GM12878 (cell line): ENCODE results near the gene SOX11. TPM values are rescaled to one million over a fixed set of nuclear protein-coding genes. Genes with fewer than 3 reads are reported as not detected.

Source experiments
- ATAC-seq: fragments of 200-7000 bp; cut with Tn5 transposase; 3 replicates; pipeline ENCODE4 v1.9.1; 2020; ENCODE audit warnings: mild to moderate bottlenecking, moderate library complexity
- BruUV-seq: library from RNA; stranded (reverse); fragments of 400-500 nt; replicated peaks from 2 replicates; lab custom pipeline; 2021; lab: Mats Ljungman, UMichigan
- CTCF ChIA-PET: fragments of 300-600 bp; sonication (Branson Sonifier 250); formaldehyde crosslinking; extraction: SDS; loops from one replicate; lab custom pipeline; 2021; ENCODE audit warnings: inconsistent platforms; lab: Yijun Ruan, JAX
- POLR2A ChIA-PET: fragments of 350-600 bp; formaldehyde crosslinking; extraction: SDS; loops from one replicate; lab custom pipeline; 2021; ENCODE audit warnings: inconsistent platforms; lab: Charles Lee
- RAD21 ChIA-PET: fragments of 300-600 bp; sonication (Branson Sonifier 250); formaldehyde crosslinking; loops from one replicate; lab custom pipeline; 2023; ENCODE audit warnings: antibody characterized with exemption; ENCODE audit not compliant: unreplicated experiment; lab: Charles Lee
- SMC1A ChIA-PET: fragments of 300-600 bp; sonication (Branson Sonifier 250); formaldehyde crosslinking; loops from one replicate; lab custom pipeline; 2023; ENCODE audit not compliant: unreplicated experiment, uncharacterized antibody; lab: Charles Lee
- DNase-seq: peaks from one replicate; pipeline ENCODE4 v3.0.0-alpha.2; 2011; ENCODE audit warnings: low read depth, low spot score
- FAIRE-seq: peaks from 3 replicates; lab custom pipeline; 2011; peaks lifted over from hg19 to GRCh38; lab: Jason Lieb, UNC
- H2AFZ ChIP-seq: 2 replicates; pipeline ENCODE4 v1.6.0; 2011; ENCODE audit warnings: low read depth, low read length, control low read depth; ENCODE audit not compliant: control insufficient read depth
- H3K27ac ChIP-seq: 2 replicates; pipeline ENCODE4 v1.5.1; 2011; ENCODE audit warnings: control low read depth; ENCODE audit not compliant: control insufficient read depth, insufficient read depth
- H3K27me3 ChIP-seq, 2 experiments: replicated peaks in 1 of 2; 2 replicates each; pipeline versions ENCODE4 v1.6.0 to v1.6.1; 2011; ENCODE audit warnings: low read length in 1 of 2; ENCODE audit not compliant: control insufficient read depth in 2 of 2, insufficient read depth in 2 of 2
- H3K36me3 ChIP-seq, 2 experiments: 2 replicates each; pipeline ENCODE4 v1.5.1; 2011; ENCODE audit warnings: low read length in 1 of 2; ENCODE audit not compliant: control insufficient read depth in 2 of 2, insufficient read depth in 2 of 2
- H3K4me1 ChIP-seq: 2 replicates; pipeline ENCODE4 v1.6.1; 2011; ENCODE audit warnings: mild to moderate bottlenecking, low read length, moderate library complexity, mixed read lengths; ENCODE audit not compliant: control insufficient read depth, insufficient read depth
- H3K4me2 ChIP-seq: 2 replicates; pipeline ENCODE4 v1.6.0; 2011; ENCODE audit warnings: control low read depth; ENCODE audit not compliant: control insufficient read depth, insufficient read depth
- H3K4me3 ChIP-seq: fragments of 200-600 bp; sonication (generic); 2 replicates; pipeline ENCODE4 v1.5.1; 2016
- H3K79me2 ChIP-seq: 2 replicates; pipeline ENCODE4 v1.6.0; 2011; ENCODE audit warnings: low read length; ENCODE audit not compliant: control insufficient read depth, insufficient read depth
- H3K9ac ChIP-seq: 2 replicates; pipeline ENCODE4 v1.8.0; 2011; ENCODE audit warnings: low read length, control low read depth, mixed read lengths; ENCODE audit not compliant: control insufficient read depth, insufficient read depth
- H3K9me3 ChIP-seq: replicated peaks from 3 replicates; pipeline ENCODE4 v1.5.1; 2011; ENCODE audit warnings: mild to moderate bottlenecking, low read length; ENCODE audit not compliant: control insufficient read depth, insufficient read depth
- H4K20me1 ChIP-seq: 2 replicates; pipeline ENCODE4 v1.6.0; 2011; ENCODE audit not compliant: control insufficient read depth, insufficient read depth
- CHD4 ChIP-seq: fragments of 200-600 bp; sonication (generic); IDR thresholded peaks from 2 replicates; pipeline ENCODE4 v1.6.1; 2016; ENCODE audit warnings: mild to moderate bottlenecking
- NBN ChIP-seq: fragments of 450-650 bp; IDR thresholded peaks from 2 replicates; pipeline ENCODE4 v1.6.1; 2016
- NRF1 ChIP-seq: conservative IDR thresholded peaks from 2 replicates; pipeline ENCODE4 v1.6.1; 2011; ENCODE audit warnings: mild to moderate bottlenecking, low read depth, low read length, improper control_type of control experiment
- PML ChIP-seq: IDR thresholded peaks from 2 replicates; pipeline ENCODE4 v1.6.1; 2012; ENCODE audit warnings: low read length, inconsistent platforms
- POLR2AphosphoS5 ChIP-seq: IDR thresholded peaks from 2 replicates; pipeline ENCODE4 v1.6.1; 2011; ENCODE audit warnings: mild to moderate bottlenecking, low read length, inconsistent platforms
- STAT3 ChIP-seq: IDR thresholded peaks from 2 replicates; pipeline ENCODE4 v1.6.1; 2011; ENCODE audit warnings: low read depth, low read length, improper control_type of control experiment
- YY1 ChIP-seq: IDR thresholded peaks from 2 replicates; pipeline ENCODE4 v1.6.1; 2011; ENCODE audit warnings: low read depth, mild to moderate bottlenecking, low read length
- ZBED1 ChIP-seq: IDR thresholded peaks from 2 replicates; pipeline ENCODE4 v1.6.1; 2016; ENCODE audit warnings: borderline replicate concordance
- ZNF217 ChIP-seq: fragments of 450-650 bp; IDR thresholded peaks from 2 replicates; pipeline ENCODE4 v1.6.1; 2017; ENCODE audit warnings: antibody characterized with exemption, mild to moderate bottlenecking
- WGBS: methylation state at CpG from one replicate; pipeline ENCODE4 v1.1.6; 2016; ENCODE audit warnings: low lambda C conversion rate; ENCODE audit not compliant: insufficient replicate concordance, insufficient coverage; ENCODE audit errors: missing lambda C conversion rate; 5-methylcytosine and 5-hydroxymethylcytosine counted together
- in situ Hi-C: fragments of 300-500 bp; cut with MboI; formaldehyde crosslinking; loops from 9 replicates; pipeline ENCODE4 v1.14.3; 2018; ENCODE audit warnings: mixed read lengths
- intact Hi-C: fragments of 100-400 bp; cut with micrococcal nuclease; formaldehyde crosslinking; loops from one replicate; pipeline ENCODE4 v1.14.2; 2022; ENCODE audit not compliant: unreplicated experiment
- polyA plus RNA-seq, 11 experiments: library from polyadenylated mRNA; depleted of rRNA in 4 of 11; unstranded in 6 of 11; stranded (reverse) in 5 of 11; fragments of >200 nt; fragmentation: Nextera tagmentation in 4 of 11; fragmentation: Illumina TruSeq in 1 of 11; extraction: Ambion mirVana in 4 of 11; extraction: Trizol in 1 of 11; gene quantifications; 1 replicate in 1 of 11; 2 replicates in 10 of 11; pipeline versions ENCODE4 v1.2.1 to v1.2.3, GENCODE V29; 2011 to 2016; ENCODE audit warnings: inconsistent platforms in 2 of 11, missing spikeins in 2 of 11, low read depth in 1 of 11
- total RNA-seq, 4 experiments: library from RNA; depleted of rRNA in 3 of 4; stranded (reverse); fragments of >200 nt in 3 of 4; fragmentation: Illumina TruSeq in 1 of 4; extraction: Trizol in 1 of 4; gene quantifications; 2 replicates each; pipeline versions ENCODE4 v1.2.1 to v1.2.3, GENCODE V29; 2013 to 2021
- TF ChIP-seq, protein P1 (sequence below): IDR thresholded peaks from 2 replicates; pipeline ENCODE4 v1.6.1; 2011; ENCODE audit warnings: borderline replicate concordance, low read depth, mild to moderate bottlenecking, moderate library complexity, mixed read lengths, low read length; ENCODE audit not compliant: insufficient read depth; ENCODE audit errors: extremely low read length
- TF ChIP-seq, protein P2 (sequence below): IDR thresholded peaks from 2 replicates; pipeline ENCODE4 v1.6.1; 2012; ENCODE audit warnings: low read depth, low read length, improper control_type of control experiment

SOX11 gene
- total and polyA plus RNA-seq, 10 of the 15 experiments (the other 5 are each of a cell fraction or from before 2014, with no cell fraction given), result 0.03 to 0.04 (median 0.03) TPM; not detected in 7

DNA sequence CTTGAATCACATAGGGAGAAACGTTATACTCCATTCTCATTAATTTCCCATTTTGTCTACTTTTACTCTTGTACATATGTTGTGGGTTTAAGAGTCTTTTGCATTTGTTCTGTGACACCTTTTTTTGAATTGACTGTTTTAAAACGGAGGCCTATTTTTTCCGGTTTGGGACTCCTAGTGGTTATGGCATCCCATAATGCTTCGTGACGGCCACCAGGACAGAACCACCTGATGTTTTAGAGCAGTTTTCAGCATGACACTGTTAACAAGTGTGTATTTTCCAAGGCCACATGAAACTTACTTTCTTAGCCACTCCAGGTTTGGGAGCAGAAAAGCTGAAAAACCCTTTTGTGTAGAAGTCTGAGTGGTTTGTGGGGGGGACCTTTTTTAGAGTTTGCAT lies 8.4 kb downstream of the SOX11 start (continued):
- TF ChIP-seq, protein P1, sequence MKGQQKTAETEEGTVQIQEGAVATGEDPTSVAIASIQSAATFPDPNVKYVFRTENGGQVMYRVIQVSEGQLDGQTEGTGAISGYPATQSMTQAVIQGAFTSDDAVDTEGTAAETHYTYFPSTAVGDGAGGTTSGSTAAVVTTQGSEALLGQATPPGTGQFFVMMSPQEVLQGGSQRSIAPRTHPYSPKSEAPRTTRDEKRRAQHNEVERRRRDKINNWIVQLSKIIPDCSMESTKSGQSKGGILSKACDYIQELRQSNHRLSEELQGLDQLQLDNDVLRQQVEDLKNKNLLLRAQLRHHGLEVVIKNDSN, result no peak
- no peak for TF ChIP-seq ZBED1
- TF ChIP-seq ZNF217, result no peak
- no peak for TF ChIP-seq NBN
- no peak for TF ChIP-seq STAT3
- TF ChIP-seq, protein P2, sequence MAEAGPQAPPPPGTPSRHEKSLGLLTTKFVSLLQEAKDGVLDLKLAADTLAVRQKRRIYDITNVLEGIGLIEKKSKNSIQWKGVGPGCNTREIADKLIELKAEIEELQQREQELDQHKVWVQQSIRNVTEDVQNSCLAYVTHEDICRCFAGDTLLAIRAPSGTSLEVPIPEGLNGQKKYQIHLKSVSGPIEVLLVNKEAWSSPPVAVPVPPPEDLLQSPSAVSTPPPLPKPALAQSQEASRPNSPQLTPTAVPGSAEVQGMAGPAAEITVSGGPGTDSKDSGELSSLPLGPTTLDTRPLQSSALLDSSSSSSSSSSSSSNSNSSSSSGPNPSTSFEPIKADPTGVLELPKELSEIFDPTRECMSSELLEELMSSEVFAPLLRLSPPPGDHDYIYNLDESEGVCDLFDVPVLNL, result no peak
- TF ChIP-seq NRF1, result no peak
- TF ChIP-seq CHD4, result no peak

DNA sequence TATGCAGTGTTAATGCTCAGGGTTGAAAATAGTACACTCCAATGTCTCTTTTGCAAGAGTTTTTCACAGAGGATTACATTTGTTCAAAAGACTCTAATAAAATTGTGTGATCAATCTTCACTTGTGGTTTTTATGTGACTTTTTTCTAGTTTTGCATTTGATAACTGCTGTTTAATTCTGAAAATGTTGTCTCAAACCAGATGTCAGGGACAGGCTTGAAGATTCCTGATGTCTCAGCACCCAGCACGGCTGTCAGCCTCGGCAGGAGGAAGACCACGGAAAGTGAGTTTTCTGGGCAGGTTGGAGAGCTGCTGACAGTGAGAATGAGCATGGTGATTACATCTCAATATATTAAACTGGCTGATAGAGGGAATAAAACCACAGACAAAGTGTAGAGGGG lies 9.1 kb downstream of the SOX11 start:
- H4K20me1 ChIP-seq, result no peaks in the 10 kb centered on the region
- no peak overlapping the region for H2AFZ ChIP-seq
- BruUV-seq, result no TSS peak
- CTCF ChIA-PET, result no interaction called here
- in situ Hi-C loops, result no loop called here
- SMC1A ChIA-PET, result no interaction called here
- ATAC-seq (no peak), FAIRE-seq (no peak), DNase-seq (no peak)
- TF ChIP-seq PML (no peak), POLR2AphosphoS5 (no peak), YY1 (no peak)
- no peak overlapping the region for H3K27ac ChIP-seq
- H3K36me3 ChIP-seq, result no peaks in the 10 kb centered on the region
- WGBS, result 0% methylated on average over 3 of the region's 3 CpGs
- intact Hi-C loops, result no loop called here
- H3K9ac ChIP-seq, result no peak overlapping the region
- H3K4me1 ChIP-seq, result no peaks in the 10 kb centered on the region
- no peaks in the 10 kb centered on the region for H3K79me2 ChIP-seq
- H3K27me3 ChIP-seq, result no peaks in the 10 kb centered on the region
- H3K4me2 ChIP-seq, result no peak overlapping the region
- no peaks in the 10 kb centered on the region for H3K9me3 ChIP-seq
- RAD21 ChIA-PET, result no interaction called here
- no peak overlapping the region for H3K4me3 ChIP-seq
- POLR2A ChIA-PET, result no interaction called here
